DOHH2 (cell line): ENCODE measurements around the gene NUDT3.

ENCODE experiments used
- H3F3A ChIP-seq: fragments of 200-600 bp; sonication (generic), shearing (Covaris generic); 2 replicates; pipeline ENCODE4 v1.6.0; 2016; ENCODE audit warnings: antibody characterized with exemption, mild to moderate bottlenecking; ENCODE audit not compliant: control insufficient read depth, insufficient read depth
- H3K27ac ChIP-seq: fragments of 200-600 bp; sonication (generic); 2 replicates; pipeline ENCODE4 v1.5.1; 2014; ENCODE audit warnings: low read depth, mild to moderate bottlenecking, low read length, moderate library complexity
- H3K27me3 ChIP-seq: fragments of 200-600 bp; sonication (generic); 2 replicates; pipeline ENCODE4 v1.6.1; 2014; ENCODE audit warnings: mild to moderate bottlenecking, low read length, mixed read lengths; ENCODE audit not compliant: control insufficient read depth
- H3K36me3 ChIP-seq: fragments of 200-600 bp; sonication (generic); 2 replicates; pipeline ENCODE4 v1.6.1; 2014; ENCODE audit warnings: mild to moderate bottlenecking, low read length, moderate library complexity, mixed read lengths; ENCODE audit not compliant: control insufficient read depth
- H3K4me1 ChIP-seq: fragments of 200-600 bp; sonication (generic); 2 replicates; pipeline ENCODE4 v1.6.1; 2014; ENCODE audit warnings: mild to moderate bottlenecking, low read length, mixed read lengths; ENCODE audit not compliant: control insufficient read depth
- H3K4me2 ChIP-seq: fragments of 200-600 bp; sonication (generic); 2 replicates; pipeline ENCODE4 v1.6.0; 2014; ENCODE audit warnings: mild to moderate bottlenecking, low read length, moderate library complexity
- H3K4me3 ChIP-seq: fragments of 200-600 bp; sonication (generic); 2 replicates; pipeline ENCODE4 v1.5.1; 2014; ENCODE audit warnings: mild to moderate bottlenecking, low read length, mixed read lengths
- H3K79me2 ChIP-seq: fragments of 200-600 bp; sonication (generic); 2 replicates; pipeline ENCODE4 v1.6.1; 2014; ENCODE audit warnings: mild to moderate bottlenecking, low read length, mixed read lengths; ENCODE audit not compliant: control insufficient read depth
- H3K9me2 ChIP-seq: fragments of 200-600 bp; sonication (generic); replicated peaks from 2 replicates; pipeline ENCODE4 v1.6.1; 2014; ENCODE audit warnings: mild to moderate bottlenecking, low read length, mixed read lengths; ENCODE audit not compliant: control insufficient read depth
- H3K9me3 ChIP-seq: fragments of 200-600 bp; sonication (generic); 2 replicates; pipeline ENCODE4 v1.6.1; 2014; ENCODE audit warnings: antibody characterized with exemption, low read length, mixed read lengths; ENCODE audit not compliant: control insufficient read depth, insufficient read depth
- H4K20me1 ChIP-seq: fragments of 200-600 bp; sonication (generic); 2 replicates; pipeline ENCODE4 v1.6.0; 2014; ENCODE audit warnings: low read depth, mild to moderate bottlenecking, antibody characterized with exemption, low read length, moderate library complexity; ENCODE audit not compliant: control insufficient read depth, insufficient read depth
- CTCF ChIP-seq: fragments of 200-600 bp; sonication (generic); IDR thresholded peaks from one replicate; pipeline ENCODE4 v1.5.1; 2014; ENCODE audit warnings: antibody characterized with exemption, mild to moderate bottlenecking, low read depth, low read length; ENCODE audit not compliant: poor library complexity, severe bottlenecking
- EZH2phosphoT487 ChIP-seq: fragments of 200-600 bp; sonication (generic); IDR thresholded peaks from 2 replicates; pipeline ENCODE4 v1.6.1; 2017; ENCODE audit warnings: borderline replicate concordance, mild to moderate bottlenecking, antibody characterized with exemption, low read length, moderate library complexity, mixed read lengths

The NUDT3 gene

DNA sequence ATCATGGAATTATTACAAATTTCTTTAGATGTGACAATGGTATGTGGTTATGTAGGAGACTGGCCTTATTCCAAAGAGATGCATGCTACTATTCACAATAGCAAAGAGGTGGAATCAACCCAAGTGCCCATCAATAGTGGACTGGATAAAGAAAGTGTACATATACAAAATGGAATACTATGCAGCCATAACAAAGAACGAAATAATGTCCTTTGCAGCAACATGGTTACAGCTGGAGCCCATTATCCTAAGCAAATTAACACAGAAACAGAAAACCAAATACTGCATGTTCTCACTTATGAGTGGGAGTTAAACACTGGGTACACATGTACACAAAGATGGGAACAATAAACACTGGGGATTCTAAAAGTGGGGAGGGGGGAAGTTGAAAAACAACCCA lies 69.7 kb downstream of the NUDT3 start:
- no peak overlapping the region for H3K4me2 ChIP-seq
- H3K27me3 ChIP-seq, result no peaks in the 10 kb centered on the region
- no peak overlapping the region for H3K4me3 ChIP-seq
- no peaks in the 10 kb centered on the region; the same call in 1 of the 2 replicates for H3K36me3 ChIP-seq
- TF ChIP-seq CTCF (no peak), EZH2phosphoT487 (no peak)
- no peaks in the 10 kb centered on the region for H3K9me2 ChIP-seq
- H3K79me2 ChIP-seq, result peaks cover 28% of the 10 kb centered on the region
- no peaks in the 10 kb centered on the region for H4K20me1 ChIP-seq
- no peak overlapping the region for H3K27ac ChIP-seq
- H3K4me1 ChIP-seq, result peaks cover 21% of the 10 kb centered on the region
- H3F3A ChIP-seq, result peaks cover 4% of the 10 kb centered on the region; the same call in 1 of the 2 replicates
- H3K9me3 ChIP-seq, result no peaks in the 10 kb centered on the region

- no peak overlapping the region for H3K27ac ChIP-seq
- no peaks in the 10 kb centered on the region for H3K9me3 ChIP-seq
- H3K9me2 ChIP-seq, result no peaks in the 10 kb centered on the region
- no peaks in the 10 kb centered on the region for H3K27me3 ChIP-seq
- H3K4me2 ChIP-seq, result no peak overlapping the region
- peaks cover 4% of the 10 kb centered on the region; the same call in 1 of the 2 replicates for H3F3A ChIP-seq
- no peak for TF ChIP-seq CTCF
- TF ChIP-seq EZH2phosphoT487, result no peak
- H3K4me3 ChIP-seq, result no peak overlapping the region
- no peaks in the 10 kb centered on the region for H4K20me1 ChIP-seq
- peaks cover 31% of the 10 kb centered on the region for H3K4me1 ChIP-seq
- no peaks in the 10 kb centered on the region; the same call in 1 of the 2 replicates for H3K36me3 ChIP-seq
- H3K79me2 ChIP-seq, result peaks cover 36% of the 10 kb centered on the region
Observed at GRCh38 chr6:34321821-34322220, 70.6 kb downstream of the NUDT3 start.

DNA sequence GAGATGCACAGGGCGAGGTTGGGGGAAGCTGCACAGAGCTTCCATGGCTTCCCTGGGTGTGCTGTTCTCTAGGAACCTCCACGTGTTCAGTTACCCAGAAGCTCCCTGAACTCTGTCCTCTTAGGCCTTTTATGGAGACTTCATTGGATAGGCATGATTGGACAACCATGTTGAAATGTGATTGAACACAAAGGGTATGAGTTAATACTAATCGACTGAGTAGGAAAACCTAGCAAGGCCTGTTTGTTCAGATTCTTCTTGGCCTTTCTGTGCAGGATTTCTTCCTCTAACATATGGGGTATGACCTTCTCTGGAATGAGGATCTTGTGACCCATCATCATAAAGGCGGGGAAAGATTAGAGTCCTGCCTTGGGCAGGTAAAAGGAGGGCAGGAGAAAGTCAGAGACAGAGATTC lies 73.0 kb downstream of the NUDT3 start:
- H3F3A ChIP-seq, result peaks cover 4% of the 10 kb centered on the region; the same call in 1 of the 2 replicates
- H3K79me2 ChIP-seq, result peaks cover 55% of the 10 kb centered on the region
- no peaks in the 10 kb centered on the region for H3K27me3 ChIP-seq
- no peaks in the 10 kb centered on the region for H3K9me2 ChIP-seq
- H3K36me3 ChIP-seq, result no peaks in the 10 kb centered on the region; the same call in none of the 2 replicates
- no peak overlapping the region for H3K27ac ChIP-seq
- H3K4me2 ChIP-seq, result no peak overlapping the region
- H3K9me3 ChIP-seq, result no peaks in the 10 kb centered on the region
- no peak overlapping the region for H3K4me3 ChIP-seq
- TF ChIP-seq CTCF, result no peak
- no peak for TF ChIP-seq EZH2phosphoT487
- H3K4me1 ChIP-seq, result peaks cover 50% of the 10 kb centered on the region
- no peaks in the 10 kb centered on the region for H4K20me1 ChIP-seq
